Dermis blood vessel endothelial cell (primary cell): ENCODE measurements around the gene ANKRD16. TPM values are rescaled to one million over a fixed set of nuclear protein-coding genes. Genes with fewer than 3 reads are reported as not detected.
"Not testable (repeated sequence)": the region's sequence is repeated elsewhere in the genome, so short reads cannot be mapped to it uniquely, and the experiment has no call there.

Experiments used
- DNase-seq: peaks from one replicate; pipeline ENCODE4 v3.0.0; 2010
- total RNA-seq: library from RNA; depleted of rRNA; stranded (reverse); fragments of >200 nt; gene quantifications from 2 replicates; pipeline ENCODE4 v1.2.3, GENCODE V29; 2014

The ANKRD16 gene
- total RNA-seq, 1 donor from 2014 or later, result 7.0 TPM

DNA sequence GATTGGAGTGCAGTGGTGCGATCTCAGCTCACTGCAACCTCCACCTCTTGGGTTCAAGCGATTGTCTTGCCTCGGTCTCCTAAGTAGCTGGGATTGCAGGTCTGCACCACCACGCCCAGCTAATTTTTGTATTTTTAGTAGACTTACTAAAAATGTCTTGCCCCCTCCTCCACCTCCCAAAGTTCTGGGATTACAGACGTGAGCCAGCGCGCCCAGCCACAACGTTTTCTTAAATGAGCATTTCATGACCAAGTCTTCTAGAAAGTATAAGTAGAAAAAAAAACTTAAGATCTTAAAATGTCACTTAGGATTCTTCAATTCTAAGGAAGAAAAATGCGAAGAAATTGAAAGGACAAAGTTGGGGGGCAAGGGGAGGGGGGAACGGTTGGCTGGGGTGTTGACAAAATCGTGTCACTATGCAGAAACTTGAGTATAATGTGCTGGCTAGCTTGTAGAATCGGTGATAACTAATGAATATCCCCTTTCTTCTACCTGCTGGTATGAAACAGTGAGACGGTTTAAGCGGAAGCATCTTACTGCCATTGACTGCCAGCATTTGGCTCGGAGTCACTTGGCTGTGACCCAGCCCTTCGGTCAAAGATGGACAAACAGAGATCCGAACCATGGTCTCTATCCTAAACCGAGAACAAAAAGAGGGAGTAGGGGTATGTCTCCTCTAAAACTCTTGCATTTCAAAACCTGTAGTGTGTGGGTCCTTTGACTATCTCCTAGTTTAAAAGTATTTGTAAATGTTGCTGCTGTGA lies 13.0 kb upstream of the ANKRD16 start:
- DNase-seq, result no peak

GRCh38 chr10:5900247-5900646 lies 10.6 kb upstream of the ANKRD16 start:
- no peak for DNase-seq

DNA sequence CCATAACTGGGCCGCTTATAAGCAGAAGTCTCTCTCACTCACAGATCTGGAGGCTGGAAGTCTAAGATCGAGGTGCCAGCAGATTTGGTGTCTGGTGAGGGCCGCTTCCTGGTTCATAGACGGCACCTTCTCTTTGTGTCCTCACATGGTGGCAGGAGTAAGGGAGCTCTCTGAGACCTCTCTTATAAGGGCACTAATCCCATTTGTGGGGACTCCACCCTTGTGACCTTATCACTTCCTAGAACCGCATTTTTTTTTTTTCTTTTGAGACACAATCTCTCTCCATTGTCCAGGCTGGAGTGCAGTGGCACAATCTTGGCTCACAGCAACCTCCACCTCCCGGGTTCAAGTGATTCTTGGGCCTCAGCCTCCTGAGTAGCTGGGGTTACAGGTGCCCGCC lies 8.5 kb upstream of the ANKRD16 start:
- DNase-seq, result no peak

DNA sequence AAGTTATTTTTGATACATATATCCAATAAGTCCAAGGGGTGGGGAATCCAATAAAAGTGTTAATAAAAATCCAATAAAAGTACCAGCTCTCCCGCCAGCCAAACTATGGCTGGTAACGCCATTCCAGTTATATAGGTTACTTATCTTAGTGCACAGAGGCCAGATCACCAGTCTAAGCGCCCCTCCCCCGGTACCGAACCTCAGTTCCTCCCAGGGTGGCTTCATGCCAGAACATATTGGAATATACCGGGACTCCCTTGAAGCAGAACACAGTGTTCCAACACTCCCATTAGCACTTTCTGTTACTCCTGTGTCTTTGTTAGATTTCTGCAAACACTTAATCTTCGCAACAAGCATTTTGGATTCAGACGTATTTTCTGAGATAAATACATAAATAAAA lies 7.8 kb upstream of the ANKRD16 start:
- DNase-seq, result no peak

GRCh38 chr10:5897053-5897340 lies 7.3 kb upstream of the ANKRD16 start:
- no peak for DNase-seq

- no peak for DNase-seq
Observed at GRCh38 chr10:5896208-5897052, 6.7 kb upstream of the ANKRD16 start.

DNA sequence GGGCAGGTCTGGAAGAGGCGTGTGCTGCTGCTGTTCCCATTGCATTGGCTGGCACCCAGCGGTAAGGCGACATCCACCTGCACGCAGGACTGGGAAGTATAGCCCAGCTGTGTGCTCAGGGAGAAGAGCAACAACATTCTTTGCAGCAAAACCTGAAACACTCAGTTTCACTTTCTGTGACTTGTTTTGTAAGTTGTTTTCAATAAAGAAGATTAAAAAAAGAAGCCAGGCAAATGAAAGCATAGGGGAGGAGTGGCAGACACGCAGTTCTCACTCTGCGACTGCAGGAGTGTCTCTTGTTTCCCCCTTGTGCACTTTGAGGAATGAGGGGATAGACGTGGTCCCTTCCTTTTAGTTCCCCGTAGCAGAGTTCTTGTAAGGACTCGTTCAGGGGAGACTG lies 6.1 kb upstream of the ANKRD16 start:
- no peak for DNase-seq

DNA sequence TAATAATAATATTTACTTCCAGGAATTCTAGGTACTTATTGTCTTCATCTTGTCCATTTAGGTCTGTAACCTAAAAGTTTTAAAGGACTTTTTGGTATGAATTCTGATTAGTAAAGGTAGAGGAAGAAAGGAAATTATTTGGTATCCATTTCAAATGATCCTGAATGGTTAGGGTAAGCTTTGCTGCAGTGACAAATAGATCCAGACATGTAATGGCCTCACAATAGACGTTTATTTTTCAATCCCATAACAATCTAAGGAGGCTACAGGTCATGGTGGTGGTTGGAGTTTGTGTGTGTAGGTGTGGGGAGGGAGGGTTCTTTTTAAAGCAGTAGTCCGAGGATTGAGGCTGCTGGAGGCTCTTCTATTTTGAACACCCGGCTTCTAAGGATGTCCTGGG lies 5.7 kb upstream of the ANKRD16 start:
- DNase-seq, result no peak

GRCh38 chr10:5894873-5895272 lies 5.2 kb upstream of the ANKRD16 start:
- DNase-seq, result no peak

GRCh38 chr10:5894403-5894802 lies 4.7 kb upstream of the ANKRD16 start:
- DNase-seq, result no peak

GRCh38 chr10:5893321-5893720 lies 3.6 kb upstream of the ANKRD16 start:
- peak; percentile 53 for DNase-seq

GRCh38 chr10:5892007-5892406 lies 2.3 kb upstream of the ANKRD16 start:
- DNase-seq, result peak; percentile 24

DNA sequence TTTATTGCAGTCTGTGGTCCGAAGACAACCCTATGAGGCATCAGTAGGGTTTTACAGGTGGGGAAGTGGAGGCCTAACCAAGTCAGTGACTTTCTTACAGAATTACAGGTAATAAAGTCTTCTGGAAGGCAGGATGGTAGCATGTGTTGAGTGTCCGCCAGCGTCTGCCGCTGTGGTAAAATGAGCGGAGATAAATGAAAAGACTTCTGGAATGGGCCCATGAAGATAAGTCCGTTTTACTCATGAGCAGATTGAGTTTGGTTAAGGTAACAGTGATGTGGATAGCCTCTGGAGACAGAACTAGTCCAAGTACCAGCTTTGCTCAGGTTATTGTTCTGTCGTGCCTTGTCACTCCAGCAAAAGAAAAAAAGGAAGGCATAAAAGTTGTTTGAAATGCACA lies 1.3 kb upstream of the ANKRD16 start:
- DNase-seq, result peak; percentile 15

- DNase-seq, result peak; percentile 47
Observed at GRCh38 chr10:5890452-5890915, 791 bp upstream of the ANKRD16 start.

DNA sequence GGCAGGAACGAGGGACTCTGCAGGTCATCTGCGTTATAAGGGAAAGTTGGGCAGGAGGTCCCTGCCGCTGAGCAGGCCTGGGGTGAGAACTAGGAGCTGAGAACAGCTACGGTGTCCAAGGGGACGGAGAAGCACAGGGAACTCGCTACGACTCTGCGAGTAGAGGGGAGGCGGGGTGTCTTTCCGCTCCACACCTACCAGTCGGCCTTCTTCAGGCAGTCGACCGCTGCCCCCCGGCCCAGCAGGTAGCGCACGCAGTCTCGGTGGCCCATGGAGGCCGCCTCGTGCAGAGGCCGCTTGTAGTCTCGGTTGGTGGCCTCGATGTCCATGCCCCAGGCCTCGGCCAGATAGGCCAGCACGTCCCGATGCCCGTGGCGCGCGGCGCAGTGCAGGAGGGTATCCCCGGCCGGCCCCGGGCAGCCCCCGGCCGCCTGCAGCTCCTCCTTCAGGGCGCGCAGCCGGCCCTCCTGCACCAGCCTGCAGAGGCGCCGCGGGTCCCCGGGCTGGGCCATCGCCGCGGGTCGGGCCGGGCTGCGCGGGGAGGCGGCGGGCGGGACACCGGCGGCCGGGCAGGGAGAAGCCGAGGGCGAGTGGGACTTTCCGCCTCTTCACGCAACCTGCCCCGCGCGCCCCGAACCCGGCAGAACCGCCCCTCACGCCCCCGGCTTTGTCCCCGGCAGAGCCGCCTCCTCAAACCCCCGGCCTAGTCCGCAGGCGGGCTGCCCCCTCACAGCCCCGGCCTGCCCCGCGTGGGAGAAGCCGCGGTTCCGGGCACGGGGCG lies 660 bp downstream of the ANKRD16 start:
- DNase-seq, result peak; percentile 53

DNA sequence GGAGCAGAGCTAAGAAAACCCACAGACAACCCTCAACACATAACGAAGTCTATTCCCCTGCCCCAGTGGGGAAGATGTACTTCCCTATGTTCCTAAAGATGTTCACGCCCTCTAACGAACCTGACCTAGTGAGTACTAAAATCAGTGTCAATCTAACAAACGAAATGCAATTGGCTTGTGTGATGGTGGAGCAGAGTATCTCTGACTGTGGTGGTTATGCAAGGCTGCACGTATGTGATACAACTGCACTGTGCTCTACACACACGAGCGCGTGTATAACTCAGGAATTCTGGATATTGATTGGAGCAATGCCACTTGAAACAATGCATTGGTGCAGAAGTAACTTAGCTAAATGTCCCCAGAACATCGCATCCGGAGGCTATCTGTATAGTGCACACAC lies 1.3 kb downstream of the ANKRD16 start:
- DNase-seq, result peak; percentile 31

DNA sequence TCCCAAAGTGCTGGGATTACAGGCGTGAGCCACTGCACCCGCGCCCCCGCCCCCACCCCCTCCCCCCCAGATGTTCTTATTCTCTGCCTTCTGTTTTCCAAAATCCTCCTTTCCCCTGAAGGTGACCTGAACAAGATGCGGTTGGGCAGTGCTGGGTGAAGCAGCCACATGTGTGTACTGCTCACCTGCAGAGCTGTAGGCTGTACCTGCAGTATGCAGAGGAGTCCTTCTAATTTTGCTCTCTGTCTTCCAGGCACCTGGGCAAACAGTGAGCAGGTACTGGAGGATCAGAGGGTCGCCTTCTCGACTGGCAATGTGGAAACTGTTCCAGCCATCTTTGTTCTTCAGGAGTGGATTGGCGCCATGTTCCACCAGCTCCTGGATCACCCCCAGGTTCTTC lies 2.1 kb downstream of the ANKRD16 start:
- DNase-seq, result no peak

- no peak for DNase-seq
Observed at GRCh38 chr10:5887029-5887428, 2.7 kb downstream of the ANKRD16 start.

DNA sequence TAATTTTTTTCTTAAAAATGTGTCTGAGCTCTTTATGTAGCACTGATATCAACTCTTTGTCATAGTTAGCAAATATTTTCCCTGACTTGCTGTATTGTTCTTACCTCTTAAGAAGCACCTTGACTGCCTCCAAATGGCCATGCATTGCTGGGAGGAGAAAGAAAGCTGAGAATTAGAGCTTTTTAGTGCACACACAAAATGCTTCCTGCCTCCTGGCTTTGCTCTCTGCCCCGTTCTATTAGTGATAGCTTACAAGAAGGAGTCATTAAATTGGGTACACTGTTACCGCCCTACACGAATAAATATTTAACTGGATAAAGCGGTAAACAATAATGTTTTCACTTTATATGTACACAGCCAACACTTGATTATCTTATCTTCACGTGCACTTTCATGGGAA lies 4.1 kb downstream of the ANKRD16 start:
- DNase-seq, result no peak

- DNase-seq, result no peak
Observed at GRCh38 chr10:5882961-5883360, 6.7 kb downstream of the ANKRD16 start.

- not testable (repeated sequence) for DNase-seq
Observed at GRCh38 chr10:5877041-5877440, 12.7 kb downstream of the ANKRD16 start.

DNA sequence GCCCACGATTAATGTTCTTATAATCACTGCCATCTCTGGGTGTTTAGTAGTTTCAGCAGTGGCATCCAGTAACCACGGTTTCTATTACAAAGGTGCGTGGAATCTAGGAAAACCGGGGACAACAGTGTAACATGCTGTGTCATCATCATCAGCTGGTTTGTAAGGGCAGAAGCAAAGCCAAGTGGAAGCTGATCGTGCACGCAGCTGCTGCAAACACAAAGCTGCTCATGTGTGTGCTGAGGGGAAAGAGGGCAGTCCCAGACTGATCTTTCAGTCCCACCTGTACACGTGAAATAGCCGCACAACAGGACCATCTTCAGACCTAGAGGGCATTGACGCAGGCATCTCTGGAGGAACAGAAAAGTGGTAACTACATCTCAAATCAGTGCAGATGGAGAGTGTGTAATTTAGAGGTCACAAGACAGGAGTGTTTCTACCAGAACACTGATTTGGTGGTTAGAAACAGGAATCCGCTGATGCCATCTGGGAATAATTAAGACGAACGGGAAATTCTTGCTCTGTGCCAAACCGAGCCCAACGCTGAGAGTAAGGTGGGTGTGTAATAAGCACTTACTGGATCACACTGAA lies 13.4 kb downstream of the ANKRD16 start:
- DNase-seq, result peak; percentile 49

GRCh38 chr10:5873515-5873995 lies 16.1 kb downstream of the ANKRD16 start:
- DNase-seq, result peak; percentile 84
